GM10847 (cell line): Measurements from ENCODE around the gene NEURL1B.

Source experiments
- POLR2A ChIP-seq: IDR thresholded peaks from 2 replicates; pipeline ENCODE4 v1.6.1; 2011; ENCODE audit not compliant: insufficient read length; ENCODE audit errors: extremely low read depth

Gene NEURL1B

GRCh38 chr5:172638209-172638768 is 2.8 kb upstream of the NEURL1B start:
- no peak for TF ChIP-seq POLR2A

- TF ChIP-seq POLR2A, result no peak
Measured at GRCh38 chr5:172640139-172640538, 924 bp upstream of the NEURL1B start.

- TF ChIP-seq POLR2A, result no peak
Measured at GRCh38 chr5:172641359-172642050, 442 bp downstream of the NEURL1B start.

GRCh38 chr5:172642051-172642409 is 967 bp downstream of the NEURL1B start:
- TF ChIP-seq POLR2A, result no peak

GRCh38 chr5:172642486-172642885 is 1.4 kb downstream of the NEURL1B start:
- TF ChIP-seq POLR2A, result no peak

- no peak for TF ChIP-seq POLR2A
Measured at GRCh38 chr5:172642926-172643871, 2.1 kb downstream of the NEURL1B start.

GRCh38 chr5:172644266-172644665 is 3.2 kb downstream of the NEURL1B start:
- no peak for TF ChIP-seq POLR2A

- no peak for TF ChIP-seq POLR2A
Measured at GRCh38 chr5:172644711-172645110, 3.6 kb downstream of the NEURL1B start.

- no peak for TF ChIP-seq POLR2A
Measured at GRCh38 chr5:172645271-172646055, 4.4 kb downstream of the NEURL1B start.

- TF ChIP-seq POLR2A, result no peak
Measured at GRCh38 chr5:172646716-172647285, 5.7 kb downstream of the NEURL1B start.

GRCh38 chr5:172647352-172648012 is 6.4 kb downstream of the NEURL1B start:
- no peak for TF ChIP-seq POLR2A

GRCh38 chr5:172648013-172648381 is 6.9 kb downstream of the NEURL1B start:
- no peak for TF ChIP-seq POLR2A

- no peak for TF ChIP-seq POLR2A
Measured at GRCh38 chr5:172648755-172649154, 7.7 kb downstream of the NEURL1B start.

GRCh38 chr5:172658391-172658790 is 17.3 kb downstream of the NEURL1B start:
- no peak for TF ChIP-seq POLR2A
